Occipital lobe (tissue), 2 donors: ENCODE results near the gene TTLL11. TPM values are rescaled to one million over a fixed set of nuclear protein-coding genes. Genes with fewer than 3 reads are reported as not detected.
"Not testable (repeated sequence)": the region's sequence is repeated elsewhere in the genome, so short reads cannot be mapped to it uniquely, and the experiment has no call there.

ENCODE experiments used
- DNase-seq: peaks from one replicate; lab custom pipeline; 2025; lab: John Stamatoyannopoulos, UW
- total RNA-seq: library from RNA; depleted of rRNA; stranded (reverse); fragments of >200 nt; gene quantifications from one replicate; pipeline ENCODE4 v1.2.3, GENCODE V29; 2014

The TTLL11 gene
- total RNA-seq, 1 donor from 2014 or later = 26.8 TPM

DNA sequence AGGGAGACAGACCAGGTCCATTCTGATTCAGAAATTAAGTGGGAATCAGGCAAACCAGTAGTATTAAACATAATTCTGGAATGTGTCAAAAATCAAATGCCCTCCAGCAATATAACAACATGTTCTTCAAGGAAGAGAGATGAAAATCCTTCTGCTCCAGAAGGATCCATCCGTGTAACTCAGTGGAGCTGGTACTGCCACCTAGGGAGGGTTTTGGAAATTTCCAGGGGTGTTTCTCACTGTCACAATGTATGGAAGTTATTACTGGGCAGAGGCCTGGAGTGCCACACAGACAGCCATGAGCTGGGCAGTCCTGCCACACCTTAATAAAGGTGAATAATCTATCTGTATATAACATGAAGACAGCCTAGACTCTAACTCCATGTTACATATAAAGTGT is 87.5 kb downstream of the TTLL11 start:
- no peak for DNase-seq

DNA sequence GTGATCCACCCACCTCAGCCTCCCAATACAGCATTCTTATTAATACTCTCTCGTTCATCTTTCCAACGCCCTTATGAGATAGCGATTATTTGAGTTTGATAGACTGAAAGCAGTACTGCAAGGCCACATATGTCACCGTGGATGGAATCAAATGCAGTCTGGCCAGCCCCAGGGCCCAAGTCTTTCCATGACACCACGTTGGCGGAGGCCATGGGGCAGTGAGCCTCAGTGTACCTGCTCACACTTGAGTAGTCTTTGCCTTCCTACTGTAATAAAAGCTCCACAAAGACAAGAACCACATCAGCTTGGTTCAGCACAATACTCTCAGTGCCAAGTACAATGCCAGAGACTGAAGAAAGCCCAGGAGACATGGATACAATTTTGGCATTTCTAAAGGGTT is 88.5 kb downstream of the TTLL11 start:
- no peak for DNase-seq

DNA sequence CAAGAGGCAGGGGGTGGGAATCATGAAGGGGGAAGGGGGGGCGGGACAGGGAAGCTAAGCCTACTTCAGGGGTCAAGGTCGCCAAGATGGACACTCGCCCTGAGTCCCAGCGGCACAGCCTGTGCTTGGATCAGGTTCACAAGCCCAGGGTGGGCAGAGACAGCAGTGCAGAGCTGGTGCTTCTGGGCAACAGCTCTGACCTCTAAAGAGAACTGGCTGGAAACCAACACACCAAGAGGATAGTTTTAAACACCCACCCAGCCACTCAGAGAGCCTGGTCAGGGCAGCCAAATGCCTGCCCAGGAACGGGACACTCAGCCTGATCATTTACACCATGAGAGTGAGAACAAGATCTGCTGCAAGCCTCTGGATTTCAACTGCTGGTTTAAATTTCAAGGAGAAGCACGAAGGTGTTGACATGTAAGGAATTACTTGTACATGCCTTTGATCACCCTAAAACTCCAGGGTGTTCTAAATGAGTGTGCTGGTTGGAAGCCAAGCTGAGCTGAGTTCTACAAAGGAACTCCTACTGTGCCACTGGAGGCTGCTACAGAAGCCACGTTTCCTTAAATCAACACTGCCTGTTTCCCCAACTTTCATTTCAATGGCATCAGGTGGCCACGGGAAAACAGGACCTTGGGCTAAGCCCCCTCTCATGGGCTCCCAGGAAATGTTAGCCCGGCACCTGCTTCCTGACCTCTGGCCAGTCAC is 91.5 kb downstream of the TTLL11 start:
- no peak for DNase-seq

DNA sequence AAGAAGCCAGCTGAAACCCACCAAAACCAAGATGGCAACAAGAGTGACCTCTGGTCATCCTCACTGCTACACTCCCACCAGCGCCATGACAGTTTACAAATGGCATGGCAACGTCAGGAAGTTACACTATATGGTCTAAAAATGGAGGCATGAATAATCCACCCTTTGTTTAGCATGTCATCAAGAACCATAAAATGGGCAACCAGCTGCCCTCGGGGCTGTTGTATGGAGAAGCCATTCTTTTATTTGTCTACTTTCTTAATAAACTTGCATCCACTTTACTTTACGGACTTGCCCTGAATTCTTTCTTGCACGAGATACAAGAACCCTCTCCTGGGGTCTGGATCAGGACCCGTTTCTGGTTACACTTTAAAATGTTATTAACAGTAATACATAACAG is 92.6 kb downstream of the TTLL11 start:
- not testable (repeated sequence) for DNase-seq

DNA sequence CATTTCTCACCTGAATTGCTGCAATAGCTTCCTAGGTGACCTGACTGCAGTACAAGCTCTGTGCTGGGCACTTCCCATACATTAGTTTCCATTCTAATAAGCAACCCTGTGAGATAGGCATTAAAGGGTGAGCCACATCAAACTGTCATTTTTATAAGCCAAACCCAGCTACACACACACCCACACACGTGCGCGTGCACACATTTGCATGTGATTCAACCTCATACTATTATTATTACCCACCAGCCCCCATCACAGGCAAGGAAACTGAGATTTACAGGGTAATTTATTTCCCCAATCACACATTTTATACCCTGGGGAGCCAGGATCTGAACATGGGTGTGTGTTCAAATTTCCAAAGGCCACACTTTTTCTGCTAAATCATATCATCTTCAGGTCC is 93.6 kb downstream of the TTLL11 start:
- DNase-seq = no peak

DNA sequence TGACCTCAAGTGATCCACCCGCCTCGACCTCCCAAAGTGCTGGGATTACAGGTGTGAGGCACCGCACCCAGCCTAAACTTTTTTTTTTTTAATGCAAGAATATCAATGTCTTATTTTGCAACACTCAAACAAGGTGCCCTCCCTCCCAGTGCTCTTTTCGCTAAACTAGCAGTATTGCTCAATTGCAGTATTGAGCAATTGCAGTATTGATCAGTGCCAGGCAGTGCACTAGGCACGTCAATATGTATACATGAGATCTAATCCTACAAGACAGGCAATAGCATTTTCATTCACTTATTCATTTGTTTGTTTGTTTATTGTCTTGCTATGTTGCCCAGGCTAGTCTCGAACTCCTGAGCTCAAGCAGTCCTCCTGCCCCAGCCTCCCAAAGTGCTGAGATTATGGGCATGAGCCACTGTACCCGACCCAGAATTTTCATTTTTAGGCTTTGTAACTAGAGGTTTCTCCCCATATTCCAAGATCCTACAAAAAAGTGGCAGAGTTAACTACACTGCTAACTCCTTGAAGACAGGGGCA is 94.5 kb downstream of the TTLL11 start:
- no peak for DNase-seq

DNA sequence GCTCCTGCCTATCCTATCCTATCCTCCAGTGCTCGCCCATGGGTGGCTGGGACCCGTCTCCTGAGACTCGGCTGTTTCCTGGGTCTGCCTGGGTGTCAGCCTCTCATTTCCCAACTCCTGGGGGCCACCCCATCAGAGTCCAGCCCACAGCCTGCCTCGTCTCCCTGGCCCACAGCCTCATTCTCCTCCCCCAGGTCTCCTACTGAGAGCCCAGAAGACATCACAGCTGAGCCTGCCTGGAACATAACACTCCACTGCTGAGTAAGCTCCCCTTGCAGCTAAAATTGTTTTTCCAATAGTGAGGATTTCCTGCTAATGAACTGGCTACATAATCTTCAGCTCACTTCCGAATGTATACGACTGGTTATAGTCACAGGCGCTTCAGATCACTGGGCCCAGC is 95.3 kb downstream of the TTLL11 start:
- no peak for DNase-seq

DNA sequence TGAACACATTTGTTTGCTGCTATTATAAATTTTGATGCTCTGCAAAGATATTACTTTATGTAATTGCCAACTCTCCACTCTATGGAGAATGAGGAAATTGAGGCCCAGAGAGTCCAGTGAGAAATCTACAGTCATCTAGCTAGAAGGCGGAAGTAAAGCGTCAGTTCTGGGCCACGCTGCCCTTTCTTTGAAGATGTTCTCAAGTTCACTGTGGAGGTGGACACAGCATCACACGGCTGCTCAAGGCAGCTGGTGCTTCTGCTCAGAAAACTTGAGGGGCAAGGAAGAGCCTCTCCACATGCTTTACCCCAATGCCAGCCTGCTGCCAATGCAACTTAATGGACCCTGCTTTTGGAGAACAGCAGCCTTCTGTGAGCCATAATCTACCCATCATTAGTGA is 96.3 kb downstream of the TTLL11 start:
- no peak for DNase-seq

DNA sequence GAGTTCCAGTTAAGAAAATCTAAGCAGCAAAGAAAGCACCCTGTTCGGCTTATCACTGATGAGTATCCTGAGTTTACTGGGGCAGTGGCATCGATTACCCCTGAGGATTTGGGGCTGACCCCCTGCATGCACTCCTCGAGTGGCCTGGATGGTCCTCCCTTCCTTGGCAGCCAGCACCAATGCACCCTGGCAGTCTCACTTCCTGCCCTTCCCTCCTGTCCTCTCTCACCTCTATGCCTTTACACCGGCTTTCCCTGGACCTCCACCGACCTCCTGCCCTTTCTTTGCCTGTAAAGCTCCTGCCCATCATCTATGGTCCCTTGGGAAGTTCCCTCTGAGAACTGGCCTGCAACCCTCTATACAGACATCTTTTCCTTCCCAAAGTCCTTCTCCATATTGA is 97.1 kb downstream of the TTLL11 start:
- DNase-seq = no peak

DNA sequence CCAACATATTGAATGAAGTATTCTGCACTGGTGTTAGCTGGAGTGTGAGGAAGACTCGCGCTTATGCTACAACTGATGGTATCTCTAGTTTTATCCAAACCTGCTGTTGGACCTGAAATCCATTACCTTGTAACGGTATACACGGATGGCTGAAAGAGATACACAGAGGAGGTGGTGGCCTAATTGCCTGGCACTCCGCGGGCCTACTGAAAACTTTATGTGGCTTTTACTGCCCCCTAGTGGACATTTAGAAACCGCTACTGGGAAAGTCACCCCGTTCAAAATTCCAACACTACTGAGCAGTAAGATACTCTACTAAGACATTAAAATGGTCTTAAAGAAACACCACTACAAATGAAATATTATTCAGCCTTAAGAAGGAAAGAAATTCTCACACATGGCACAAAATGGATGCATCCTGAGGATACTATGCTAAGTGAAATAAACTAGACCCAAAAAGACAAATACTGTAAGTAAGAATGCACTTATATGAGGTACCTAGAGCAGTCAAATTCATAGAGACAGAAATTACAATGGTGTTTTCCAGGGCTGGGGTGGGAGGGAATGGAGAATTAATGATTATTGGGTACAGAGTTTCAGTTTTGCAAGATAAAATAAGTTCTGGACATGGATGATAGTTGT is 100.4 kb downstream of the TTLL11 start:
- peak; percentile 58 for DNase-seq

DNA sequence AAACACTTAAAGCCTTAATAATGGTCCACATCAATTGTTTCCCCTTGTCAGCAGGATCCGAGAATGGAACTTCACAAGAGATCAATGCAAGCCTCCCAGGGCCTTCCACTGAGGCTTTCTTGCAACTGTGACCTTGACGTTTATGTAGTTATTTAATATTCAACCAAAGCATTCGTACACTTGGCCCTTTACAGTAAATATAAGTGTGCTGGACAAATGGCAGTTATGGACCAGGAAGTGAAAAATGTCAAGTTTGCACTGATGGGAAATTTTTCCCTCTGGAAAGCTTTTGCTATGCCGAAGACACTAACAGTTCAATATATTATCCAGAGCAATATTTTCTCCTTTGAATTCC is 101.8 kb downstream of the TTLL11 start:
- no peak for DNase-seq

DNA sequence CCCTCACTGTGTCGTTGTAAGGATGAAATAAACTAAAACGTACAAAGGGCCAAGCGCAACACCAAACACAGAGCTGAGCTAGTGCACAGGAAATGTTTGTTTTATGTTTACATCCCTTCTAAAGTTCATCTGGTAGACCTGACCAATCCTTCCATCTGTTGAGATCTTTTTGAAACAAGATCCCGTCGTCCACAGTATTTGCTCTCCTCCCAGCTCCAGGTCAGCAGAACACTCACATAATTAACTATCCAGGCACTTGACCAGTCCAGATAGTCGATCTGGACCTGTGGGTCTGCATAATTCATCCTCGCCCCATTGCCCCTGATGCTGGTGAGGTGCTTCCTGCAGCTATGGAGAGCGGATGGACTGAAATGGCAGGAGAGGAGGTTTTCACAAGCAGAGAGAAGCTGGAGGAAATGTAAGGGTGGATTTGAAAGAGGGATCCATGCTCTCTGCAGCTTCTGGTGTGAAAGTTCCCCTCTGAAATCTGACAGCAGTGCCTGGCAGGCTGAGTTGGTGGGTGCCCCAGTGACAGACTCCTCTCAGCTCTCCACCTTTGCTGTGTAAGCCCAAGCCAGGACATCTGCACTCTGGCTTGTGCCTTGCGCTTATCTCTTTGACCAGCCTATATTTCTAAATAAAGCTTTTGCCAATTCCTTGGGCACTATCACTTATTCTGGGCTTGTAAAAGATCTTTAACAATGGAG is 102.4 kb downstream of the TTLL11 start:
- DNase-seq = no peak

DNA sequence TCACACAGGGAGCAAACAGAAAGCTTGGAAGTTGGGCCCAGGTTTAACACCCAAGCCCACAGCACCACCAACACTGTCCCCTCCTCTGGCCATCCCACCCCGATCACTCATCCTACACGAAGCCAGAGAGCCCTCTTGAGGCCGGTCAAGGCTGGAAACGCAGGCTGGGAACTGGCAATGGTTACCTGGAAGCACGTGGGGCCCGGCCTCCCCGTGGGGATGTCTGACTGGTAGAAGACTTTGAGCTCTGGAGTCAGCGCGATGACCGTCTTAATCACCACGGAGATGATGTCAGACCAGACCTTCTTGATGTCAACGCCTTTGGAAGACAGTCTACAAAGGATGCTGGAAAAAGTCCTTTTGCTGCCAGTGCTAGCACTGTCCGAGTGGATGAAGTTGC is 104.1 kb downstream of the TTLL11 start:
- DNase-seq = no peak

DNA sequence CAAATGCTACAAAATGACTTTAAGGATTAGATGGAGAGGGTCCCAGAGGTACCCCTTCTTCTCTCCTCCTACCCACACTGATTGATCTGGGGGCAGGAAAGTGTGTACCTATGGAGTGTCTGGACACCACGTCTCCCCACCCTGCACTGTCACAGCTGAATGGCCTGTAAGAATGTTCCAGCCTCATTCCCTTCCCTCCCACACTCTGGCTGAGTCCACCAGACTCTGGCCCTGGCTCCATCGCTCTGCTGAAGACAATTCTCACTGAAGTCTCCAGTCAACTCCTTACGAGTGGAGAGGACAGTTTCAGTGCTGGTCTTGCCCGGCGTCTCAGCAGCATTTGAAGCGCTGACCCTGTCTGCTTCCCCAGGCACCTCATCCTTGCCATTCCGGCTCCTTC is 105.8 kb downstream of the TTLL11 start:
- DNase-seq = no peak

DNA sequence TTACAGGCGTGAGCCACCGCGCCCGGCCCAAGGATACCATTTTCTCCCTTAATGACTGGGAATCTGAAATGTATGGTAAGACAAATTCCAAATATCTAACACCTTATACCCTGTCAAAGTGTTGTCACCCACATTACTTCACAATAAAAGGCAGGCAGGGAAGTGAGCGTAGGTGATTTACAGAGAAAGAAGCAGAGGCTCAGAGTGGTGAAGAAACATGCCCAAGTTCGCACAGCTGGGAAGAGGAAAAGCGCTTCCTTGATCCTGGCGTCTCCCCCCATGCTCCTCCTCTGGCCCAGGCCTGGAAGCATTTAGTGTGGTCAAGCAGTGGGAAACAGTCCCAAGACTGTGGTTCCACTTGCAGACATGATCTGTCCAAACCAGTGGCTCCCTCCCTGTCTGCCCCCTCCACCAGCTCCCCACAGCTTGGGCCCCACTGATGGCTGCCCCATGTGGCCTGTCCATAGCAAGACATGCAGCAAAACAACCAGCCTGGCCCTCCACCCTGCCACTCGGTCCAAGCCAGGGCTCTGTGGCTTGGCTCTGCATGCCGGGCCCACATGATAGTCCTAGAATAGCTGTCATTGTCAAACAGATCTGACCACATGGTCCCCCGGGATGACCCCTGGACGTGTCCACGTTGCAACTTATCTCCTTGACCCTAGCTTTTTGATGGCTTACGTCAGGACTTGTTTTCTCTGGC is 107.2 kb downstream of the TTLL11 start:
- no peak for DNase-seq

DNA sequence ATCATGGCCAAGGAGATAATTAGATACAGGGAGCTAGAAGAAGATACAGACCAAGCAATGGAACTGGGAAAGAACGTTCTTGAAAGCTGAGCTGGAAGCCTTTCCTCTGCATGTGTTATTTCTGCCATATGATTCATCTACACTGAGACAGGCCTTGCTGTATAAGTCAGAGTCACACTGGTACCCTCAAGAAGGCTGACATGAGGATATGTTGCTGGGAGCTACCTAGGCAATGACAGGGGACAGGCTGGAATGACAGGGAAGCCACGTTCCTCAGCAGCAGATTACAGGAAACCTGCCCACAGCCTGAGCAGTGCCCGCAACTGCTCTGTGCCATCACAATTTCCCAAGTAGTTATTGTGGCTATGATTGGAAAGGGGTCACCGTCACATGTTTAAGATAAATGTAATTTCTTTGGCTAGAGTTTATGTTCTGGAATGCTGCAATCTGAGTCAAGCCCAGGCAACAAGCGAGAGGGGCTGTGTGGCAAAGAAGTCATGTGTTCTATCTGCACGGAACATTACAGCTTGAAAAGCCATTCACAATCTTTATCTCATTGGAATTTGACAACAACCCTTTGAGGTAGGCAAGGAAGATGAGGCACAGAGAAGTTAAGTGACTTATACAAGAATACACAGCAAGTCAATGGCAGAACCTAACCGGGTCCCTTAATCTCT is 108.2 kb downstream of the TTLL11 start:
- DNase-seq = no peak

DNA sequence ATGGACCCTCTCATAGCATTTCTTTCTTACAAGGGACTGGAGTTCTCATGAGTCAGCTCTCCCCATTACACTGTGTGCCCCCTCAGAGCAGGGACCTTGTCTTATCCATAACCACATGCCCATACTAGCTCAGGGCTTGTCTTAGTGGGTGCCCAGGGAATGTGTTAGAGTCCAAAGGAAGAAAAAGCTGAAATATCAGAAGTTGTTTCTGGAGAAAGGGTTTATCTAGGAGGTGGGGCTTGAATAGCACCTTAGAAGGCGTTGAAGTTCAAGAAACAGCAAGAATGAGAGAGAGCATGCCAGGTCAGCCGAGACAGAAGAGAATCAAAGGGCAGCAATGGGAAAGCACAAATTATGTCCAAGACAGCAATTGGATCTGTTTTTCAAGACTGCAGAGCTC is 109.4 kb downstream of the TTLL11 start:
- no peak for DNase-seq

DNA sequence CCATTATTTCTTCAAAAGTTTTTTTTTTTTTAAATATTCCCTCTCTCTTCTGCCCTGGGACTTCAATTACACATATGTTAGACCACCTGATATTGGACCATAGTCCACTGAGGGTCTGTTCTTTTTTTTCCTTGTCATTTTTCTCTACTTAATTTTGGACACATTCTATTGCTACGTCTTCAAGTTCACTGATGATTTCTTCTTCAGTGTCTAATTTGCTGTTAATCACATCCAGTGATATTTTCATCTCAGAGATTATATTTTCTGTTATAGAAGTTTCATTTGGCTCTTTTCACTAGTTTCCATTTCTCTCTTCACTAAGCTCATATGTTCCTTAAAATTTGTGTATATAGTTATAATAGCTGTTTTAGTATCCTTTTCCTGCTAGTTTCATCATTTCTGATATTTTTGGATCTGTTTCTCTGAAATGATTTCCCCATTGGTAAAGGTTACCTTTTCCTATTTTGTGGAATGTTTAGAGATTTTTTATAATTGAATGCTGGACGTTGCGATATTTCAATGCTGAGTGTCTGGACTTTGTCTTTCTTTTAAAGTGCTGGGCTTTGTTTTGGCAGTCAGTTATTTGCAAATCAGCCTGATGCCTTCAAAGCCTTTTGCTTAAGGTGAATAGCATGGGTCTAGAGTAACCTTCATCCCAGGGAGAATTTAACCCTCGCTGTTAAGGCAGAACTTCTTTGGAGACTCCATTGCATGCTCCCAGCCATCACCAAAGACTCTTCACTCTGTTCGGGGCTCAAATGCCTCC is 111.8 kb downstream of the TTLL11 start:
- DNase-seq = no peak

DNA sequence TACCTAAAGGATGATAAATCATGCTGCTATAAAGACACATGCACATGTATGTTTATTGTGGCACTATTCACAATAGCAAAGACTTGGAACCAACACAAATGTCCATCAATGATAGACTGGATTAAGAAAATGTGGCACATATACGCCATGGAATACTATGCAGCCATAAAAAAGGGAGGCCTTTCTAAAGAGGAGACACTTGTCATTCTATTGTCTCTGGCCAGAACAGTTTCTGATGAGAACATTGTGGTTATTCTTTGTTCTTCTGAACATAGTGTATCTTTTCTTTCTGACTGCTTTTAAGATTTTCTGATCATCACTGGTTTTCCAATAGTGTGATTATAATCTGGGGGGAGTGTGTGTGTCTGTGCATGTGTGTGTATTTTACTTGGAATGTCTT is 112.4 kb downstream of the TTLL11 start:
- DNase-seq = not testable (repeated sequence)

DNA sequence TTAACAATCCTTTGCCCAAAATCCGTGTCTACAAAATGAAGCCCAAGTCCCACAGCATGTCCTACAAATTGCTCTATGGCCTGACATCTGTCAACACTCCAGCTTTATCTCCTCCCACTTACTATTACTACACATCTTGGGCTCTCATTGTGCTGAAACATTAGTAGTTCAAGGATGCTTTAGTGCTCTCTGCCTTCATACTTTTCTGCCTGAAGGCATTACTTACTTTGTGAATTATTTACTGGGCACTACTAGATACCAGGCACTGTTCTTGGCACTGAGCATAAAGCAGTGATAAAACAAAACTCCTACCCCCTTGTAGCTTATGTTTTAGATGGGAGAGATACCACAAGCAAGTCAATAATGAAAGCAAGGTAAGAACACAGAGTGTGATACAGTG is 113.4 kb downstream of the TTLL11 start:
- no peak for DNase-seq

DNA sequence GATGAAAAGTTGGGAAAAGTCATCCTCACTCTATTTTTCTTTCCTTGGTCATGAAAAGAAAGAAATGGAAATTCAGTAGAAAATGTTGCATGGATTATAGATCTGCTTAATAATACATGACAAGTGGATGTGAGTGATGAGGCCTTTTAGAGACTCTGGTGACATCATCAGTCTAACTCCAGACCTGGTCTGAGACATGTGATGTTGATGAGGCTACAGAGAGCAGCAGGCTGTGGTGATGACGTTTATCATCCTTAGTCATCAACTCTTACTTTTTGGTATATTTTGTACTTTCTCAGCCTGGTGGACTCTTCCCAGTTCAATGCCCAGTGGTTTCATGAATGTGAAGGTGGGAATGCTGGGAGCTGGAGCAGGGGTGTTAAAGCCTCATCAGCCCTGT is 116.4 kb downstream of the TTLL11 start:
- no peak for DNase-seq
